Psoas muscle (tissue), 8 donors: ENCODE measurements around the gene FGD5. TPM values are rescaled to one million over a fixed set of nuclear protein-coding genes. Genes with fewer than 3 reads are reported as not detected.

Source experiments
- ATAC-seq, 4 donors: fragments of 200-7000 bp; cut with Tn5 transposase; one replicate each; pipeline ENCODE4 v1.9.1; 2020; ENCODE audit warnings: moderate library complexity in 3 of 4, mild to moderate bottlenecking in 2 of 4
- DNase-seq, 2 donors: peaks; one replicate each; pipeline ENCODE4 v3.0.0-alpha.2; 2020
- H3K27ac ChIP-seq: fragments of 200-600 bp; one replicate; pipeline ENCODE4 v1.8.0; 2022
- H3K27me3 ChIP-seq, 3 donors: fragments of 200-600 bp in 1 of 3; one replicate each; pipeline versions ENCODE4 v1.6.1 to v1.8.0; 2013 to 2022; ENCODE audit warnings: low read length in 2 of 3, mild to moderate bottlenecking in 2 of 3, moderate library complexity in 1 of 3; ENCODE audit not compliant: insufficient read depth in 3 of 3
- H3K36me3 ChIP-seq, 2 donors: fragments of 200-600 bp in 1 of 2; one replicate each; pipeline versions ENCODE4 v1.6.1 to v1.8.0; 2013 to 2022; ENCODE audit warnings: low read depth in 1 of 2, mild to moderate bottlenecking in 1 of 2, moderate library complexity in 1 of 2; ENCODE audit not compliant: insufficient read depth in 1 of 2
- H3K4me1 ChIP-seq: fragments of 200-600 bp; one replicate; pipeline ENCODE4 v1.8.0; 2022
- H3K4me3 ChIP-seq: fragments of 200-600 bp; one replicate; pipeline ENCODE4 v1.8.0; 2022; ENCODE audit warnings: mild to moderate bottlenecking
- H3K9me3 ChIP-seq: fragments of 200-600 bp; one replicate; pipeline ENCODE4 v1.8.0; 2022
- WGBS, 3 donors: extraction: QIAGEN DNeasy Blood & Tissue Kit; methylation state at CpG; one replicate each; pipeline versions ENCODE4 v1.1.6 to v1.1.7; 2013; 5-methylcytosine and 5-hydroxymethylcytosine counted together
- intact Hi-C, 2 donors: fragments of 100-400 bp; cut with DNase I; formaldehyde crosslinking; loops; one replicate each; pipeline versions ENCODE4 v1.11.0 to v1.14.2; 2022
- polyA plus RNA-seq, 3 donors: library from polyadenylated mRNA; stranded (reverse); fragments of 200-250 nt; gene quantifications; one replicate each; pipeline ENCODE4 v1.2.3, GENCODE V29; 2013
- total RNA-seq, 4 donors: library from RNA; stranded (reverse); fragmentation: NEBNext Ultra II Directional in 2 of 4; extraction: Animal tissue kit (Norgen Biotek cat#: 25700) in 2 of 4; gene quantifications; one replicate each; pipeline versions ENCODE4 v1.2.1 to v1.2.4, GENCODE V29; 2021 to 2023
- TF ChIP-seq, protein P1 (sequence below): fragments of 200-600 bp; IDR thresholded peaks from one replicate; pipeline ENCODE4 v1.8.0; 2022; ENCODE audit warnings: antibody characterized with exemption
- donor health status: healthy with polysubstance abuse.
- donor health status: DM: no; HTN: no; CAD: no; lungs with moderate emphysema.
- donor health status: Bipolar disorder and iron deficiency.
- donor health status: healthy.
- donor health status: DM: yes; HTN: yes; CAD: no.
- donor health status: DM: no; HTN: no; CAD: no.
- donor health status: DM: no; HTN: no; CAD: no.
- donor health status: DM: yes; HTN: yes; CAD: no.

FGD5 gene
- total and polyA plus RNA-seq, 7 donors, result 3.6 to 14.6 (median 6.4) TPM

DNA sequence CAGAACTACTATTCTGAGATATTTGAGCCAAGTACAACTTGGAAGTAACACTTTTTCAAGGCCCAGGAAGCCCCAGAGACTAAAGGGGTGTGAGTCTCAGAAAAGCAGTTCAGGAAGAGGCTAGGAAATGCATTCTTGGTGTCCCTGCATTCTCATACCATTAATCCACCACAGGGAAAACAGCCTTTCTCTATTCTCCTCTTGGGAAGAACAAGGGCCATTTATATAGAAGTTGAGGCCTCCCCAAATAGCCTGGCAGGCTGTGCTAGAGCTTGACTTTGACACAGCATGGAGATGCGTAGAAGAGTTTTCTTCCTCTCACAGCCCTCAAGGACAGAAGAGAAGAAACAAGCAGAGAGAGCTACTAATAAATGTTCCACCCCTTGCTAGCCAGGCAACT is 123.1 kb downstream of the FGD5 start:
- Histone ChIP-seq H3K9me3 (no peaks in the 10 kb centered on the region), H3K27me3 (no peaks in the 10 kb centered on the region), H3K4me3 (no peak overlapping the region), H3K4me1 (peaks cover 10% of the 10 kb centered on the region), H3K27ac (peak overlapping the region; percentile 3), H3K36me3 (peaks cover 0 to 30% of the 10 kb centered on the region in 2 donors)
- intact Hi-C loops, result no loop called here
- ATAC-seq (no peak), DNase-seq (no peak)
- TF ChIP-seq, protein P1, sequence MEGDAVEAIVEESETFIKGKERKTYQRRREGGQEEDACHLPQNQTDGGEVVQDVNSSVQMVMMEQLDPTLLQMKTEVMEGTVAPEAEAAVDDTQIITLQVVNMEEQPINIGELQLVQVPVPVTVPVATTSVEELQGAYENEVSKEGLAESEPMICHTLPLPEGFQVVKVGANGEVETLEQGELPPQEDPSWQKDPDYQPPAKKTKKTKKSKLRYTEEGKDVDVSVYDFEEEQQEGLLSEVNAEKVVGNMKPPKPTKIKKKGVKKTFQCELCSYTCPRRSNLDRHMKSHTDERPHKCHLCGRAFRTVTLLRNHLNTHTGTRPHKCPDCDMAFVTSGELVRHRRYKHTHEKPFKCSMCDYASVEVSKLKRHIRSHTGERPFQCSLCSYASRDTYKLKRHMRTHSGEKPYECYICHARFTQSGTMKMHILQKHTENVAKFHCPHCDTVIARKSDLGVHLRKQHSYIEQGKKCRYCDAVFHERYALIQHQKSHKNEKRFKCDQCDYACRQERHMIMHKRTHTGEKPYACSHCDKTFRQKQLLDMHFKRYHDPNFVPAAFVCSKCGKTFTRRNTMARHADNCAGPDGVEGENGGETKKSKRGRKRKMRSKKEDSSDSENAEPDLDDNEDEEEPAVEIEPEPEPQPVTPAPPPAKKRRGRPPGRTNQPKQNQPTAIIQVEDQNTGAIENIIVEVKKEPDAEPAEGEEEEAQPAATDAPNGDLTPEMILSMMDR, result no peak
- WGBS, 3 donors, result 82 to 92% (median 84%) methylated on average over 1 of the region's 1 CpG

DNA sequence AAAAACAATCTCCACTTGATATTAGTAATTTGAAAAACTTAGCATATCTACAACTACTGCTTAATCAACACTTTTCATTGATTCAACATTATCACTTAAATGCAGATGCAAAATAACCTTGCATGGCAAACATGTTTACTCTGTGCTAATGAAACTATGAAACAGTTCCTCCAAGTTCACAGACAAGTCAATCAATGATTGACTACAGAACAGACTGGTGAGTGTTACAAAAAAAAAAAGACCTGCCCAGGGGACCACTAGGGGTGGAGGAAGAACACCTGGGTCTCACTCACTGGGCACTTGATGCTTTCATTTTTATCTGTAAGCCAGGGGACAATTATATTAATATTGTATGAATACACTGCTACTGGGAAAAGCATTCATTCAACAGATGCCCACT is 124.3 kb downstream of the FGD5 start:
- intact Hi-C loops, result no loop called here

DNA sequence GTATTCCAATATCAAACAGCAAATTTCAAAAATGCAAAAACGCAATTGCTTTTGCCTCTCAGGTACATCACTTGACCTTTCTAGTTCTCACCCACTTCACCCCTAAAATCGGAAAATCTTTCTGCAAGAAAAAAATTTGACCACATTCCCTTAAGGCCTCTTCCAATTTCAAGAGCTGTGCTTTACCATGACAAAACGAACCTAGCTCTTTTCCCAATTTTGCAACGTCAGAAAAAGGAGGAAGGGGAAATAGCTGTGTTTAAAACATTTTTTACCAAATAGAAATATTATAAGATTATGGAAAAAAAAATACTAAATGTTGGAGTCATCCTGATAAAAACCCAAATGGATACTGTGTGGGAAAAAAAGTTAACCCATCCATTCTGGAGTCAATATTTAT is 127.5 kb downstream of the FGD5 start:
- ATAC-seq (no peak), DNase-seq (no peak)
- TF ChIP-seq, protein P1, result no peak
- Histone ChIP-seq H3K27ac (peak overlapping the region; percentile 95), H3K4me1 (peaks cover 34% of the 10 kb centered on the region), H3K4me3 (peak overlapping the region; percentile 81), H3K9me3 (no peaks in the 10 kb centered on the region), H3K36me3 (peaks cover 0 to 30% of the 10 kb centered on the region in 2 donors), H3K27me3 (no peaks in the 10 kb centered on the region)
- WGBS, 3 donors, result 20 to 29% (median 27%) methylated on average over 4 of the region's 4 CpGs
- intact Hi-C loops, result loop anchor here (5.0 kb wide), 4 partner anchors 61 to 151 kb away; partner anchors contain the start of gene RBSN (in 1 of the 2)

More for the DNA sequence above, 124.3 kb downstream of the FGD5 start:
- ATAC-seq (no peak), DNase-seq (no peak)
- Histone ChIP-seq H3K9me3 (no peaks in the 10 kb centered on the region), H3K4me3 (no peak overlapping the region), H3K4me1 (peaks cover 10% of the 10 kb centered on the region), H3K36me3 (peaks cover 0 to 30% of the 10 kb centered on the region in 2 donors), H3K27me3 (no peaks in the 10 kb centered on the region), H3K27ac (no peak overlapping the region)
- TF ChIP-seq, protein P1, result no peak

DNA sequence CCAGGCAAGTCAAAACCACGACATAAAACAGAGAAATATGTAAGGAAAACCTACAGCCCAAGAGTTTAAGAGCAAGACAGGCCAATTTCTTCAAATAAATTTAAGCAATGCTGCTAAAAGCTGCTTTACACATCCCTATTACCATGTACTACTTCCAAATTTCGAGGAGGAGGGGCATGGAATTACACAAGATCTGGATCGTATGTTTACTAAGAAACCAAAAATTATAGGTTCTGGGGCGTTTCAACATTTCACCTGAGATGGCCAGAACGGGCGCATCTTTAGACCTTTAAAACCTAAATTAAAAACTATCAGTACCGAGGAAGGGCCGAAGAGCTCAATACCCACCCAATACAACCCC is 128.0 kb downstream of the FGD5 start:
- intact Hi-C loops, result loop anchor here (5.0 kb wide), 4 partner anchors 61 to 151 kb away; partner anchors contain the start of gene RBSN (in 1 of the 2)
- H3K36me3 ChIP-seq, result peaks cover 0 to 30% of the 10 kb centered on the region in 2 donors
- H3K27ac ChIP-seq, result peak overlapping the region; percentile 95
- WGBS, 3 donors, result 0 to 1% (median 0%) methylated on average over 8 of the region's 8 CpGs
- H3K27me3 ChIP-seq, result no peaks in the 10 kb centered on the region
- H3K9me3 ChIP-seq, result no peaks in the 10 kb centered on the region
- peak overlapping the region; percentile 81 for H3K4me3 ChIP-seq
- DNase-seq (no peak), ATAC-seq (no peak)
- TF ChIP-seq, protein P1, result no peak
- H3K4me1 ChIP-seq, result peaks cover 34% of the 10 kb centered on the region
